NB4 (cell line): ENCODE data around the gene NDRG4.

Source experiments
- TF ChIP-seq, protein P1 (sequence below): IDR thresholded peaks from one replicate; pipeline ENCODE4 v1.5.1; 2012; ENCODE audit warnings: low read depth, low read length
- TF ChIP-seq, protein P2 (sequence below): IDR thresholded peaks from 2 replicates; pipeline ENCODE4 v1.6.1; 2011; ENCODE audit warnings: low read depth, low read length

DNA sequence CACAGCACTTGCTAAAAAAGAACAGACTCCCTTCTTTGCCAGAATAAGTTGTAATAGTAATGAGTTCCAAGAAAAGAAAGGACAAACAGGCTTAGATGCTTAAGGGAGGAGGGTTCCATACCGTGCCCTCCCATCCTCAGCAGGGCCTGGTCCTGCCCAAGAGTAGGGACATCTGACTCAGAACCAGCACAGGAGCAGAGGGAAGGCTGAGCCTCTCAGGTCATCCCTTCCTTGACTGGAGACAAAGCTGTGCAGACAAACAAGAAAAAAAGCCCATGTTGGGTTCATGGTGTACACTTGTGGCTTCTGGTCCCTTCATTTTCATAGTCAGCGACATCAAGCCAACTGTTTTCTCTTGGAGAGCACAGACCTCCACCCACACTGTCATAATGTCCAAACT is 44.2 kb upstream of the NDRG4 start:
- TF ChIP-seq, protein P1, sequence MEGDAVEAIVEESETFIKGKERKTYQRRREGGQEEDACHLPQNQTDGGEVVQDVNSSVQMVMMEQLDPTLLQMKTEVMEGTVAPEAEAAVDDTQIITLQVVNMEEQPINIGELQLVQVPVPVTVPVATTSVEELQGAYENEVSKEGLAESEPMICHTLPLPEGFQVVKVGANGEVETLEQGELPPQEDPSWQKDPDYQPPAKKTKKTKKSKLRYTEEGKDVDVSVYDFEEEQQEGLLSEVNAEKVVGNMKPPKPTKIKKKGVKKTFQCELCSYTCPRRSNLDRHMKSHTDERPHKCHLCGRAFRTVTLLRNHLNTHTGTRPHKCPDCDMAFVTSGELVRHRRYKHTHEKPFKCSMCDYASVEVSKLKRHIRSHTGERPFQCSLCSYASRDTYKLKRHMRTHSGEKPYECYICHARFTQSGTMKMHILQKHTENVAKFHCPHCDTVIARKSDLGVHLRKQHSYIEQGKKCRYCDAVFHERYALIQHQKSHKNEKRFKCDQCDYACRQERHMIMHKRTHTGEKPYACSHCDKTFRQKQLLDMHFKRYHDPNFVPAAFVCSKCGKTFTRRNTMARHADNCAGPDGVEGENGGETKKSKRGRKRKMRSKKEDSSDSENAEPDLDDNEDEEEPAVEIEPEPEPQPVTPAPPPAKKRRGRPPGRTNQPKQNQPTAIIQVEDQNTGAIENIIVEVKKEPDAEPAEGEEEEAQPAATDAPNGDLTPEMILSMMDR, result no peak
- TF ChIP-seq, protein P2, sequence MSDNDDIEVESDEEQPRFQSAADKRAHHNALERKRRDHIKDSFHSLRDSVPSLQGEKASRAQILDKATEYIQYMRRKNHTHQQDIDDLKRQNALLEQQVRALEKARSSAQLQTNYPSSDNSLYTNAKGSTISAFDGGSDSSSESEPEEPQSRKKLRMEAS, result no peak
